MM.1S (cell line): ENCODE measurements around the gene TMX1.

Source experiments
- DNase-seq: peaks from one replicate; pipeline ENCODE4 v3.0.0-alpha.2; 2015
- H2AFZ ChIP-seq: fragments of 300-600 bp; sonication (generic); 2 replicates; pipeline ENCODE4 v1.6.0; 2016; ENCODE audit warnings: antibody characterized with exemption, low read length
- H3F3A ChIP-seq: fragments of 300-600 bp; sonication (generic); 2 replicates; pipeline ENCODE4 v1.6.1; 2016; ENCODE audit warnings: mild to moderate bottlenecking, antibody characterized with exemption, low read length, moderate library complexity, mixed read lengths; ENCODE audit not compliant: insufficient read depth
- H3K27ac ChIP-seq: fragments of 300-600 bp; sonication (generic); 2 replicates; pipeline ENCODE4 v1.5.1; 2016; ENCODE audit warnings: mild to moderate bottlenecking, low read length
- H3K27me3 ChIP-seq: fragments of 300-600 bp; sonication (generic); replicated peaks from 2 replicates; pipeline ENCODE4 v1.6.0; 2016; ENCODE audit warnings: low read length; ENCODE audit not compliant: insufficient read depth
- H3K36me3 ChIP-seq: fragments of 300-600 bp; sonication (generic); replicated peaks from 2 replicates; pipeline ENCODE4 v1.6.1; 2016; ENCODE audit warnings: mild to moderate bottlenecking, low read length, mixed read lengths; ENCODE audit not compliant: insufficient read depth
- H3K4me1 ChIP-seq: fragments of 300-600 bp; sonication (generic); 2 replicates; pipeline ENCODE4 v1.6.1; 2016; ENCODE audit warnings: low read length, mixed read lengths
- H3K4me2 ChIP-seq: fragments of 300-600 bp; sonication (generic); 2 replicates; pipeline ENCODE4 v1.6.0; 2016; ENCODE audit warnings: low read depth, low read length
- H3K4me3 ChIP-seq: fragments of 300-600 bp; sonication (generic); 2 replicates; pipeline ENCODE4 v1.5.1; 2016; ENCODE audit warnings: low read length, mixed read lengths
- H3K79me2 ChIP-seq: fragments of 300-600 bp; sonication (generic); 2 replicates; pipeline ENCODE4 v1.6.1; 2016; ENCODE audit warnings: mixed run types, low read length, mixed read lengths
- H3K9ac ChIP-seq: fragments of 300-600 bp; sonication (generic); 2 replicates; pipeline ENCODE4 v1.6.1; 2016; ENCODE audit warnings: low read length, mixed read lengths
- H3K9me2 ChIP-seq: fragments of 300-600 bp; sonication (generic); replicated peaks from 2 replicates; pipeline ENCODE4 v1.6.1; 2016; ENCODE audit warnings: mild to moderate bottlenecking, low read length, mixed read lengths; ENCODE audit not compliant: insufficient read depth
- H3K9me3 ChIP-seq: fragments of 300-600 bp; sonication (generic); replicated peaks from 2 replicates; pipeline ENCODE4 v1.6.1; 2016; ENCODE audit warnings: mild to moderate bottlenecking, low read length, mixed read lengths; ENCODE audit not compliant: insufficient read depth
- H4K20me1 ChIP-seq: fragments of 300-600 bp; sonication (generic); 2 replicates; pipeline ENCODE4 v1.6.1; 2016; ENCODE audit warnings: mild to moderate bottlenecking, low read length, moderate library complexity, mixed read lengths; ENCODE audit not compliant: insufficient read depth
- EZH2 ChIP-seq: fragments of 300-600 bp; sonication (generic); optimal IDR thresholded peaks from 2 replicates; pipeline ENCODE3; 2017; ENCODE audit warnings: low read depth, mild to moderate bottlenecking, antibody characterized with exemption, low read length, mixed read lengths
- EZH2phosphoT487 ChIP-seq: fragments of 300-600 bp; sonication (generic); IDR thresholded peaks from 2 replicates; pipeline ENCODE4 v1.6.1; 2018; ENCODE audit warnings: antibody characterized with exemption, low read length
- TF ChIP-seq, protein P1 (sequence below): fragments of 300-600 bp; sonication (generic); IDR thresholded peaks from 2 replicates; pipeline ENCODE4 v1.5.1; 2016; ENCODE audit warnings: antibody characterized with exemption, low read length, mixed read lengths

Gene TMX1

DNA sequence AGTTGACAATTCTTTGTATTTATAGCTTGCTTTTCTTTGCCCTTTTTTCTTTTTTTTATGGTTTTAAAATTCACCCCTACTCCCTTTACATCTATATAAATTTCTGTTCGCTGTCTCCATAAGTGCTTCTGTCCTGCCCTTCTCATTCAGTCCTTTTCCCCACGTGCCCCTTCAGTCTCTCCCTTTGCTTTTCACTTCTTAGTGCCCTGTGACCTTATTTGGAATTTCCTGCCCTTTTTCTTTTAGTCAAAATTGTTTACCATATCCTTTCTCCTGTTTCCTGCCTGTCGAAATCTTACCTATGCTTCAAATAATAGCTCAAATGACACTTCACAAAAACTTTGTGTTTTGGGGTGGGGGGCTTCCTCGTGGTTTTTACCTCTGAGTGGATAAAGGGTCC lies 6.0 kb downstream of the TMX1 start:
- no peaks in the 10 kb centered on the region for H3K9me2 ChIP-seq
- H3K4me2 ChIP-seq, result no peak overlapping the region
- no peak for DNase-seq
- no peak overlapping the region for H3K4me3 ChIP-seq
- no peaks in the 10 kb centered on the region for H3K36me3 ChIP-seq
- H4K20me1 ChIP-seq, result no peaks in the 10 kb centered on the region
- H3K9me3 ChIP-seq, result no peaks in the 10 kb centered on the region
- H2AFZ ChIP-seq, result no peak overlapping the region
- H3F3A ChIP-seq, result no peaks in the 10 kb centered on the region
- peaks cover 46% of the 10 kb centered on the region for H3K79me2 ChIP-seq
- H3K9ac ChIP-seq, result no peak overlapping the region
- no peaks in the 10 kb centered on the region for H3K27me3 ChIP-seq
- peaks cover 7% of the 10 kb centered on the region for H3K4me1 ChIP-seq
- TF ChIP-seq EZH2, result no peak
- TF ChIP-seq EZH2phosphoT487, result no peak
- TF ChIP-seq, protein P1, sequence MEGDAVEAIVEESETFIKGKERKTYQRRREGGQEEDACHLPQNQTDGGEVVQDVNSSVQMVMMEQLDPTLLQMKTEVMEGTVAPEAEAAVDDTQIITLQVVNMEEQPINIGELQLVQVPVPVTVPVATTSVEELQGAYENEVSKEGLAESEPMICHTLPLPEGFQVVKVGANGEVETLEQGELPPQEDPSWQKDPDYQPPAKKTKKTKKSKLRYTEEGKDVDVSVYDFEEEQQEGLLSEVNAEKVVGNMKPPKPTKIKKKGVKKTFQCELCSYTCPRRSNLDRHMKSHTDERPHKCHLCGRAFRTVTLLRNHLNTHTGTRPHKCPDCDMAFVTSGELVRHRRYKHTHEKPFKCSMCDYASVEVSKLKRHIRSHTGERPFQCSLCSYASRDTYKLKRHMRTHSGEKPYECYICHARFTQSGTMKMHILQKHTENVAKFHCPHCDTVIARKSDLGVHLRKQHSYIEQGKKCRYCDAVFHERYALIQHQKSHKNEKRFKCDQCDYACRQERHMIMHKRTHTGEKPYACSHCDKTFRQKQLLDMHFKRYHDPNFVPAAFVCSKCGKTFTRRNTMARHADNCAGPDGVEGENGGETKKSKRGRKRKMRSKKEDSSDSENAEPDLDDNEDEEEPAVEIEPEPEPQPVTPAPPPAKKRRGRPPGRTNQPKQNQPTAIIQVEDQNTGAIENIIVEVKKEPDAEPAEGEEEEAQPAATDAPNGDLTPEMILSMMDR, result no peak
- H3K27ac ChIP-seq, result no peak overlapping the region

DNA sequence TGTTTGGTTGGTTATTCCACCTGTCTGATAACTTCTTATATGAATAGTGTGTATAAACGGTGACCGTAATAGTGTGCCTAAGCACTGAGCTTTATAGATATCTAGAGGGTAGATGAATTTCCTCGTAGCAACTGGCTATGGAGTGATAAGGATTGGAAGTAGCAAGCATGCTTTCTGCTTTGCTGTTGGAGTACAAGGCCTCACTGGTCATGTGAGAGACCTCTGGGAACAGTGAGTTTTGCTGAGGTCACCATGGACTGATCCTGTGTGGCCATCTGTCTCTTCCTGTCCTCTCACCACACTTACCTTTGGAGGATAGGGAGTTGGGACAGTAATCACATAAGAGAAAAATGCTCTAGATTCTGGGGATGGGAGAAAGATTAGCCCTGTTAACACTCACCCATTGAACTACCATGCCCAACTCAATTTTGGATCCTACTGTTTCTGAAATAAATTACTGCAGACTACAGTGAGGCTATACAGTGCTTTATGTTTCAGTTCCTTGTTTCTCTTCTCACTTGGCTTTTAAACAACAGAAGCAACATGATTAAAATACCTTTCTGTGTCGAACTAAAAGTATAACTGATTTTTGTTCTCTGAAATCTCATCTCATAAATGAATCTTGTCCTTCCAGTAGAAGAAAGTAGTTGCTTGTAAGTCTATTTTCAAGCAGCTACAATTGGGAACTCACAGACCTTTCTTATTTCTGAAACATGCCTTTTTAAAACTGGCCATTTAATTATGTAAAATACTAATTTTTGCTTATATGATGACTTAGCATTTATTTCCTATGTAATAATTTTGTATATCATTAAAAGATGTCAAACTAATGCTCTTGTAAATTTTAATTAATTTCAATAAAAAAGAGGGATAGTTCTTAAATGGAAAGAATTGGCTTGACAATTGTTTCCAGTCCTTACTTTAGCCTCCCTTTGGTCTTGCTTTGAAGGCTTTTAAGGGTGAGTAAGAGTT lies 8.3 kb downstream of the TMX1 start:
- TF ChIP-seq, protein P1, result no peak
- TF ChIP-seq EZH2 (no peak), EZH2phosphoT487 (no peak)
- no peaks in the 10 kb centered on the region for H3F3A ChIP-seq
- H4K20me1 ChIP-seq, result no peaks in the 10 kb centered on the region
- 0 out of 2 replicates have a peak overlapping the region, but pooled peaks have one; percentile 18 for H3K4me2 ChIP-seq
- DNase-seq, result no peak
- no peak overlapping the region for H3K4me3 ChIP-seq
- no peak overlapping the region for H2AFZ ChIP-seq
- no peaks in the 10 kb centered on the region for H3K9me3 ChIP-seq
- H3K9me2 ChIP-seq, result no peaks in the 10 kb centered on the region
- no peaks in the 10 kb centered on the region for H3K27me3 ChIP-seq
- H3K79me2 ChIP-seq, result peaks cover 23% of the 10 kb centered on the region
- H3K4me1 ChIP-seq, result peaks cover 7% of the 10 kb centered on the region
- H3K36me3 ChIP-seq, result no peaks in the 10 kb centered on the region
- H3K27ac ChIP-seq, result peak overlapping the region; percentile 54
- H3K9ac ChIP-seq, result no peak overlapping the region

DNA sequence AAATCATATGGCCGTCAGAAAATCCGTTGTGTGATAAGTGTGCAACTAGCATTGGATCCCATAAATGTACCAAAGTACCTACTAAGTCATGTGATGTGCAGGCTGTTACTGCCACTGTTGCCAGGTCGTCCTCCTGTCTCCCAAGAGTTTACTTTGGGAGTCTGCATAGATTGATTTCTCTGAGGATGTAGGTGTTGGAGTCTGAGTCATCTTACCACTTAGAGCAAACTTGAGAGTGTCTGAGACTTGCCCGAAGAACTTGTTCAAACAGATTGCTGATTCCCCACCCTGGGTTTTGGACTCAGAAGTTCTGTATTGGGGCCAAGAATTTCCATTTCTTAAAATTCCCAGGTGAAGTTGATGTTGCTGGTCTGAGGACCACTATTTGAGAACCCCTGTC lies 11.4 kb downstream of the TMX1 start:
- Histone ChIP-seq H3K9me3 (no peaks in the 10 kb centered on the region), H3K36me3 (no peaks in the 10 kb centered on the region), H3K4me2 (no peak overlapping the region), H3K27me3 (no peaks in the 10 kb centered on the region), H3K9ac (no peak overlapping the region), H4K20me1 (no peaks in the 10 kb centered on the region), H2AFZ (no peak overlapping the region), H3K27ac (no peak overlapping the region), H3K4me1 (peaks cover 7% of the 10 kb centered on the region), H3K9me2 (no peaks in the 10 kb centered on the region), H3K79me2 (no peaks in the 10 kb centered on the region), H3F3A (no peaks in the 10 kb centered on the region), H3K4me3 (no peak overlapping the region)
- TF ChIP-seq, protein P1, result no peak
- no peak for TF ChIP-seq EZH2
- no peak for TF ChIP-seq EZH2phosphoT487
- DNase-seq, result no peak
